ENCODE results near the gene KRT34. TPM values are rescaled to one million over a fixed set of nuclear protein-coding genes. Genes with fewer than 3 reads are reported as not detected.

The KRT34 gene
- total and polyA plus RNA-seq, 9 donors = not detected

GRCh38 chr17:41415833-41416335 lies 33.8 kb upstream of the KRT34 start:
- H3K4me1 ChIP-seq (ENCODE audit: insufficient read depth) = peaks cover 36% of the 10 kb centered on the region
- TF ChIP-seq EP300 (IDR thresholded peaks at IDR 0.05) (no peak), POLR2A (IDR thresholded peaks at IDR 0.05) (no peak), CTCF (IDR thresholded peaks at IDR 0.05) (no peak)
- H3K27ac ChIP-seq = peak overlapping the region in 1 of 2 donors; percentile 9
- 8 to 17% (median 9%) methylated on average over 3 of the region's 3 CpGs for WGBS, 3 donors
- intact Hi-C loops (cut with DNase I) = loop anchor here in 2 of 4 donors (10.0 kb wide), 1 partner anchor 109 kb away; the partner anchor contains the start of gene KRT19 (in 2 of the 2)
- peak; percentile 72 to 85 (median 77) for DNase-seq
- H3K27me3 ChIP-seq = no peaks in the 10 kb centered on the region
- no peak overlapping the region for H3K4me3 ChIP-seq
- no peaks in the 10 kb centered on the region for H3K36me3 ChIP-seq
- no peaks in the 10 kb centered on the region for H3K9me3 ChIP-seq

- H3K27me3 ChIP-seq = no peaks in the 10 kb centered on the region
- no peak overlapping the region for H3K4me3 ChIP-seq
- 8 to 12% (median 9%) methylated on average over 4 of the region's 4 CpGs for WGBS, 3 donors
- TF ChIP-seq CTCF (IDR thresholded peaks at IDR 0.05) = no peak
- no peak for TF ChIP-seq POLR2A (IDR thresholded peaks at IDR 0.05)
- TF ChIP-seq EP300 (IDR thresholded peaks at IDR 0.05) = no peak
- H3K9me3 ChIP-seq = no peaks in the 10 kb centered on the region
- peaks cover 36% of the 10 kb centered on the region for H3K4me1 ChIP-seq (ENCODE audit: insufficient read depth)
- DNase-seq = no peak
- intact Hi-C loops (cut with DNase I) = loop anchor here in 2 of 4 donors (10.0 kb wide), 1 partner anchor 109 kb away; the partner anchor contains the start of gene KRT19 (in 2 of the 2)
- peak overlapping the region in 1 of 2 donors; percentile 45 for H3K27ac ChIP-seq
- H3K36me3 ChIP-seq = no peaks in the 10 kb centered on the region
These were observed 33.3 kb upstream of the KRT34 start for GRCh38 chr17:41415411-41415810.

GRCh38 chr17:41413982-41414381 lies 31.9 kb upstream of the KRT34 start:
- TF ChIP-seq POLR2A (IDR thresholded peaks at IDR 0.05) (no peak), CTCF (IDR thresholded peaks at IDR 0.05) (no peak), EP300 (IDR thresholded peaks at IDR 0.05) (no peak)
- Histone ChIP-seq H3K27me3 (no peaks in the 10 kb centered on the region), H3K9me3 (no peaks in the 10 kb centered on the region), H3K36me3 (no peaks in the 10 kb centered on the region), H3K27ac (no peak overlapping the region), H3K4me1 (ENCODE audit: insufficient read depth) (peaks cover 29% of the 10 kb centered on the region), H3K4me3 (no peak overlapping the region)
- no peak for DNase-seq
- 64 to 74% (median 67%) methylated on average over 2 of the region's 2 CpGs for WGBS, 3 donors
- intact Hi-C loops (cut with DNase I) = loop anchor here in 2 of 4 donors (10.0 kb wide), 1 partner anchor 111 kb away; the partner anchor contains the start of gene KRT19 (in 2 of the 2)

GRCh38 chr17:41413353-41413957 lies 31.3 kb upstream of the KRT34 start:
- Histone ChIP-seq H3K27me3 (no peaks in the 10 kb centered on the region), H3K4me1 (ENCODE audit: insufficient read depth) (peaks cover 28% of the 10 kb centered on the region), H3K9me3 (no peaks in the 10 kb centered on the region), H3K36me3 (no peaks in the 10 kb centered on the region), H3K4me3 (no peak overlapping the region), H3K27ac (no peak overlapping the region)
- TF ChIP-seq CTCF (IDR thresholded peaks at IDR 0.05) (no peak), POLR2A (IDR thresholded peaks at IDR 0.05) (no peak), EP300 (IDR thresholded peaks at IDR 0.05) (no peak)
- WGBS, 3 donors = 77 to 81% (median 78%) methylated on average over 5 of the region's 5 CpGs
- intact Hi-C loops (cut with DNase I) = loop anchor here in 2 of 4 donors (10.0 kb wide), 1 partner anchor 111 kb away; the partner anchor contains the start of gene KRT19 (in 2 of the 2)
- no peak for DNase-seq

Data from ovary (tissue), 9 donors.